Measurements from ENCODE around the gene ATRN.

GRCh38 chr20:3576363-3576762 lies 105.5 kb downstream of the ATRN start:
- TF ChIP-seq CTCF (IDR thresholded peaks at IDR 0.05; ENCODE audit: extremely low read depth in 1 of 2, insufficient read depth in 1 of 2, low read depth in 1 of 2, low read length in 2 of 2) (no peak), EZH2 (IDR thresholded peaks at IDR 0.05; ENCODE audit: borderline replicate concordance, low read depth, low read length, severe bottlenecking) (no peak), POLR2AphosphoS5 (IDR thresholded peaks at IDR 0.05; ENCODE audit: insufficient read depth, low read depth, low read length) (no peak)
